Epithelial cell of proximal tubule (primary cell): Measurements from ENCODE around the gene ECT2L. TPM values are rescaled to one million over a fixed set of nuclear protein-coding genes. Genes with fewer than 3 reads are reported as not detected.
A peak's percentile ranks its signal among the peaks of the same experiment; 100 is the strongest.

ENCODE experiments used
- DNase-seq: peaks from one replicate; pipeline ENCODE4 v3.0.0-alpha.2; 2011; ENCODE audit warnings: low read depth
- H3K4me3 ChIP-seq: 2 replicates; pipeline ENCODE4 v1.5.1; 2011; ENCODE audit warnings: low read depth, mild to moderate bottlenecking, low read length
- total RNA-seq: library from RNA; depleted of rRNA; stranded (reverse); fragments of >200 nt; gene quantifications from 2 replicates; pipeline ENCODE4 v1.2.3, GENCODE V29; 2015
- TF ChIP-seq, protein P1 (sequence below): conservative IDR thresholded peaks from 2 replicates; pipeline ENCODE4 v1.5.1; 2012; ENCODE audit warnings: low read depth, mild to moderate bottlenecking, low read length

Gene ECT2L
- total RNA-seq, 1 donor from 2014 or later, result not detected

DNA sequence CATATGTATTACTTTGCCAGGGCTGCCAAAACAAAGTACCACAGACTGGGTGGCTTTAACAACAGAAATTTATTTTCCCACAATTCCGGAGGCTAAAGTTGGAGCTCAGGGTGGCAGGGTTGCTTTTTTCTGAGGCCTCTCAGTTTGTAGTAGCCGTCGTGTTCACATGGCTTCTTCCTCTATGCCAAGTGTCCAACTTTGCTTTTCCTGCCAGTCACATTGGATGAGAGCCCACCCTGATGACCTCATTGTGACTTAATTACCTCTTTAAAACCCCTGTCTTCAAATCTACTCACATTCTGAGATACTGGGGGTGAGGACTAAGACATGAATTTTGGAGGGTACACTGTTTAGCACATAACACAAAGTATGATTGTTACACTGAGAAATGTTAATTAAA, 9.9 kb upstream of the ECT2L start:
- H3K4me3 ChIP-seq, result no peak overlapping the region
- DNase-seq, result no peak
- TF ChIP-seq, protein P1, sequence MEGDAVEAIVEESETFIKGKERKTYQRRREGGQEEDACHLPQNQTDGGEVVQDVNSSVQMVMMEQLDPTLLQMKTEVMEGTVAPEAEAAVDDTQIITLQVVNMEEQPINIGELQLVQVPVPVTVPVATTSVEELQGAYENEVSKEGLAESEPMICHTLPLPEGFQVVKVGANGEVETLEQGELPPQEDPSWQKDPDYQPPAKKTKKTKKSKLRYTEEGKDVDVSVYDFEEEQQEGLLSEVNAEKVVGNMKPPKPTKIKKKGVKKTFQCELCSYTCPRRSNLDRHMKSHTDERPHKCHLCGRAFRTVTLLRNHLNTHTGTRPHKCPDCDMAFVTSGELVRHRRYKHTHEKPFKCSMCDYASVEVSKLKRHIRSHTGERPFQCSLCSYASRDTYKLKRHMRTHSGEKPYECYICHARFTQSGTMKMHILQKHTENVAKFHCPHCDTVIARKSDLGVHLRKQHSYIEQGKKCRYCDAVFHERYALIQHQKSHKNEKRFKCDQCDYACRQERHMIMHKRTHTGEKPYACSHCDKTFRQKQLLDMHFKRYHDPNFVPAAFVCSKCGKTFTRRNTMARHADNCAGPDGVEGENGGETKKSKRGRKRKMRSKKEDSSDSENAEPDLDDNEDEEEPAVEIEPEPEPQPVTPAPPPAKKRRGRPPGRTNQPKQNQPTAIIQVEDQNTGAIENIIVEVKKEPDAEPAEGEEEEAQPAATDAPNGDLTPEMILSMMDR, result no peak

GRCh38 chr6:138787138-138787537, 8.7 kb upstream of the ECT2L start:
- no peak for DNase-seq
- no peak overlapping the region for H3K4me3 ChIP-seq
- TF ChIP-seq, protein P1, result no peak

DNA sequence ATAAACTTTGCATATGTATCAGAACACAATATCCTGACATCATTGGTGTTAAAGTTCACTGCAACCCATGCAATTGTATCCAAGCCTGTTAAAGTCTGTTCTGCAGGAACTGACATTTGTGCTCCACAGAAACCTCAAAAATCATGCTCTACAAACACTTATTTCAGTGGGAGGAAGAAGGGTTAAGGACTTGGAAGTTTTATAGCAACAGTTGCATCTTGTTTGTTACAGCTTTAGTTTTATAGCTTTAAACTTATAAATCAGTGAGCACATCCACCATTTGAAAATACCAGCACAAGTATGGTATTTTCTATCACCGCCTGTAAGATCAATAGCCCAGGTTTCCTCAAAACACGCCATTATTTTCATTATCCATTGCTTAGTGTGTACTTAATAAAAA, 884 bp downstream of the ECT2L start:
- DNase-seq, result no peak

GRCh38 chr6:138797806-138798446, 2.0 kb downstream of the ECT2L start:
- TF ChIP-seq, protein P1, result no peak
- DNase-seq, result no peak
- no peak overlapping the region for H3K4me3 ChIP-seq

More for the DNA sequence above, 884 bp downstream of the ECT2L start:
- no peak overlapping the region for H3K4me3 ChIP-seq
- TF ChIP-seq, protein P1, result no peak

- TF ChIP-seq, protein P1, result peak; percentile 26
- no peak overlapping the region for H3K4me3 ChIP-seq
- DNase-seq, result no peak
These were observed 4.7 kb downstream of the ECT2L start for GRCh38 chr6:138800377-138801150.

DNA sequence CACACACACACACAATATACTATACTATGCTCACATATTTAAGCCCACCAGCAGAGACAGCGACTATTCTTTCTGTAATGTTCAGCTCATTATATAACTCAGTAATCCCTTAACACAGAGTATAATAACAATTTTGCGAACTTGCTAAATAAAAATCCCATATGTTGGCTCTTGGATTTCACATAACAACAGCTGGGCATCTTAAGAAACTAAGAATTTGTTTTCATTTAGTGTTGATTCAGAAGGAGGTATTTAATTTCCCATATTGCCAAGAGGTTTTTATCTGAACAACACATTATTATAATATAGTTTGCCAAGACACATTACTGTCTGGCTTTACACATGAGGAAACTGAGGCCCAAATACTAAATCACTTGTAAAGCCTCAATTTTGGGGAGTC, 7.4 kb downstream of the ECT2L start:
- DNase-seq, result no peak
- H3K4me3 ChIP-seq, result no peak overlapping the region
- TF ChIP-seq, protein P1, result no peak
